ENCODE results near the gene FNDC5.
A peak's percentile ranks its signal among the peaks of the same experiment; 100 is the strongest.

The FNDC5 gene

DNA sequence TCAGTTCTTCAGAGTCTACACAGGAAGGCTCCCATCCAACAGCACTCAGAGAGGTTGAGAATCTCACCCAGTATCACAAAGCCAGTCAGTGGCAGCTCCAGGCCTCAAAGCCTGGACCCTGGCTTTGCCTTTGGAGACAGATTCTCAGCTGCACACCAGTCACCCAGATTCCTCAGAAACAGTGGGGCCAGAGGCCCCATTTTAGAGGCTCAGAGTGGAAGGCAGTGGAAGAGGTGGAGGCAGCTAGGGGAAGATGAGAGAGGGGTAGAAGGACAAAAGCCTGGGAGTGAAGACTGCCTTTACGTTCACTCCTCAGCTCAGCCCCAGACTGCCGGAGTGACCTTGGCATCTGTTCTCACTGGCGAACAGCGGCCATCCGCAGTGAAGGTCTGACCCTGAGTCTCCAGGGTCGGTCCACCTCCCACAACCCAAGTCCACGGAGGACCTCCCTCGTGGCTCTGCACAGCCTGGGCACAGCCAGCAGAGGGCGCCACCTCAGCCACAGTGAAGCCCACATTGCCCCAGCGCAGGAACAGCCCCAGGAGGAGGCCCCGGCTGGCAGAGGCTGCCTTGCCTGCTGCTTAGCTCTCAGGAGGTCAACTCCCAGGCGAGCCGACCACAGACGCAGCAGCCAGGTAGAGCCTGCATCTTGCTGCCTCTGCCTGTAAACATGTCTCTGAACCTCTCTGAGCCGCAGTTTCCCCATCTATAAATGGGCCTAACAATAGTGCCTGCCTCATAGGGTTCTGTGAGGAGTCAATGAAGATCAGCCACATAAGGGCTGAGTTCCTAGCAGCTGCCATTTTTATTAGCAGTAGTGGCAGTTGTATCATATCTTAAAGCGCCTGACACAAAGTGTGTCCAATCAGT, 5.9 kb upstream of the FNDC5 start:
- Histone ChIP-seq H2AFZ (ENCODE audit: insufficient read depth, low read length, poor library complexity) (no peak overlapping the region), H3K4me2 (ENCODE audit: low read length) (no peak overlapping the region), H3K79me2 (ENCODE audit: control insufficient read depth, insufficient read depth, low read length, poor library complexity) (no peaks in the 10 kb centered on the region), H3K9me3 (ENCODE audit: insufficient read depth, low read depth, low read length) (peaks cover 2% of the 10 kb centered on the region), H3K27me3 (ENCODE audit: insufficient read depth, low read length) (peaks cover 6% of the 10 kb centered on the region), H3K14ac (ENCODE audit: low read length) (no peak overlapping the region), H2AK5ac (ENCODE audit: low read length) (no peak overlapping the region), H3K4ac (ENCODE audit: low read depth, low read length) (no peak overlapping the region), H3K36me3 (ENCODE audit: control insufficient read depth in 1 of 2, insufficient read depth in 2 of 2, low read length in 2 of 2) (no peaks in the 10 kb centered on the region), H3K27ac (ENCODE audit: low read depth, low read length) (no peak overlapping the region), H3K18ac (ENCODE audit: low read length) (no peak overlapping the region), H3K9ac (ENCODE audit: low read length) (no peak overlapping the region), H4K12ac (ENCODE audit: low read depth, low read length) (no peak overlapping the region), H3K23ac (ENCODE audit: low read length) (no peak overlapping the region), H3K79me1 (ENCODE audit: low read length) (no peaks in the 10 kb centered on the region), H2BK5ac (ENCODE audit: low read depth, low read length, poor library complexity) (no peak overlapping the region), H2BK120ac (ENCODE audit: insufficient read depth, low read length, poor library complexity) (no peak overlapping the region), H3K4me1 (ENCODE audit: control insufficient read depth in 1 of 2, insufficient read depth in 2 of 2, low read length in 2 of 2) (no peaks in the 10 kb centered on the region), H4K8ac (ENCODE audit: low read depth, low read length) (no peak overlapping the region), H4K91ac (ENCODE audit: low read depth, low read length) (no peak overlapping the region), H3K4me3 (ENCODE audit: low read depth, low read length) (no peak overlapping the region), H2BK12ac (ENCODE audit: low read length) (peak overlapping the region; percentile 51)
- WGBS (ENCODE audit: extremely low coverage, insufficient coverage, insufficient read length), result no CpG with 5 or more reads among the region's 16 CpGs
- peak in 1 of 2 donors; percentile 71 for DNase-seq

DNA sequence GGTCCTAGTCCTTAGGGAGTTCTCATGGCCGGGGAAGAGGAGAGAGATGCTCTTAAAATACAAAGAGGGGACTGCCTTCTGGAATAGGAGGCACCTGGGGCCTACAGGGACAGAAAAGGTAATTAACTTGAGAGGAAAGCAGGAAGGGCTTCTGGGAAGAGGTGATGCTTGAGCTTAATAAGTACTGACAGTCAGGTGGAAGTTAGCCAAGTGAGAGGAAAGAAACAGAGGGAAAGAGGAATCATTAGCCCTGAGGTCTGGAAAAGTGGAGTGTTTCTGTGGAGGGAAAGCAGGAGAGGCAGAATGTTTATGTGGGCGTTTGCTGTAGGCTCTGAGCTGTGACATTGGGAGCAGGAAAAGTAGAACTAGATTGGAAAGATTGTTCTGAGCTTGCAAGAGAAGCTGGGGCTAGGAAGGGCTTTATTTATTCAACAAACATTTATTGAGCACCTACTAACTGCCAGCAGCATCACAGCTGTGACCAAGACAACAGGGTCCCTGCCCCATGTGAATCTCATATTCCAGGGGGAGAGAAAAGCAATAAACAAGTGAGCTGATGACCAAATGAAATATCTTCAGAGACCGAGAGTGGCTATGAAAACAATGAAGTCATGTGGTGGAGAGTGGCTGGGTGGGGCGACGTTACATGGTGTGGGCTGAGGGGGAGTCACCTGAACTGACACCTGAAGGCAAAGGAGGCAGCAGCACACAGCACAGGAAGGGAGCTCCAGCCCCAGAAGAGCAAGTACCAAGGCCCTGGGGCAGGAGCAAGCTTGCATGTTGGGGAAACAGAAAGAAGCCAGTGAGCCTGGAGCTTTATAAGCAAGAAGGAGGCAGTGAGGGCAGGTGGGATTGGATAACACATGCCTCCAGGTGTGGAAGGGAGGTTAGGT, 4.4 kb upstream of the FNDC5 start:
- Histone ChIP-seq H3K36me3 (ENCODE audit: control insufficient read depth in 1 of 2, insufficient read depth in 2 of 2, low read length in 2 of 2) (no peaks in the 10 kb centered on the region), H2BK120ac (ENCODE audit: insufficient read depth, low read length, poor library complexity) (no peak overlapping the region), H3K9me3 (ENCODE audit: insufficient read depth, low read depth, low read length) (peaks cover 2% of the 10 kb centered on the region), H3K27ac (ENCODE audit: low read depth, low read length) (no peak overlapping the region), H4K12ac (ENCODE audit: low read depth, low read length) (no peak overlapping the region), H3K4me3 (ENCODE audit: low read depth, low read length) (no peak overlapping the region), H3K18ac (ENCODE audit: low read length) (no peak overlapping the region), H3K23ac (ENCODE audit: low read length) (no peak overlapping the region), H3K79me2 (ENCODE audit: control insufficient read depth, insufficient read depth, low read length, poor library complexity) (no peaks in the 10 kb centered on the region), H2BK12ac (ENCODE audit: low read length) (no peak overlapping the region), H2BK5ac (ENCODE audit: low read depth, low read length, poor library complexity) (no peak overlapping the region), H3K79me1 (ENCODE audit: low read length) (peaks cover 5% of the 10 kb centered on the region), H4K8ac (ENCODE audit: low read depth, low read length) (no peak overlapping the region), H3K9ac (ENCODE audit: low read length) (peak overlapping the region; percentile 2), H3K14ac (ENCODE audit: low read length) (no peak overlapping the region), H2AK5ac (ENCODE audit: low read length) (no peak overlapping the region), H3K4me2 (ENCODE audit: low read length) (no peak overlapping the region), H3K4me1 (ENCODE audit: control insufficient read depth in 1 of 2, insufficient read depth in 2 of 2, low read length in 2 of 2) (peaks cover 3 to 6% of the 10 kb centered on the region in 2 experiments), H2AFZ (ENCODE audit: insufficient read depth, low read length, poor library complexity) (no peak overlapping the region), H4K91ac (ENCODE audit: low read depth, low read length) (no peak overlapping the region), H3K4ac (ENCODE audit: low read depth, low read length) (no peak overlapping the region), H3K27me3 (ENCODE audit: insufficient read depth, low read length) (peaks cover 17% of the 10 kb centered on the region)
- WGBS (ENCODE audit: extremely low coverage, insufficient coverage, insufficient read length), result no CpG with 5 or more reads among the region's 5 CpGs
- no peak for DNase-seq

DNA sequence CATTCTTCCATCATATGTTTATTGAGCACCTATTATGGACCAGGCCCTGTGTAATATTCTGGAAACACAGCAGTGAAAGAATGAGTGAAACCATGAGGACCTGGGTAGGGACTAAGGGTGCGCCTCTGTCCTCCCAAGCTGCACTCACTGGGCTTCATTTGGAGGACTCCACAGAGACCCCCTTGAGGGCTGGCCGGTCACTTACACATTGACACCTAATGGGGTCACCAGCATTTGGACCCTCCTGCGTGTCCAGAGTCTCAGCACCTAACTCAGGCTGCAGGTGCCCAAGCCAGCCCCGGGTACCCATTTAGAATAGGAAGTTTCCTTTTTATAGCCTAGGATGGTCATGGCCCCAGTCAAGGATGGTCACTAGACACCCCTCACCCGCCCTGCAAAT, 2.8 kb upstream of the FNDC5 start:
- Histone ChIP-seq H3K9me3 (ENCODE audit: insufficient read depth, low read depth, low read length) (peaks cover 2% of the 10 kb centered on the region), H3K27ac (ENCODE audit: low read depth, low read length) (no peak overlapping the region), H2AK5ac (ENCODE audit: low read length) (no peak overlapping the region), H2BK120ac (ENCODE audit: insufficient read depth, low read length, poor library complexity) (no peak overlapping the region), H3K27me3 (ENCODE audit: insufficient read depth, low read length) (peaks cover 21% of the 10 kb centered on the region), H3K4me3 (ENCODE audit: low read depth, low read length) (no peak overlapping the region), H3K18ac (ENCODE audit: low read length) (no peak overlapping the region), H3K4me2 (ENCODE audit: low read length) (no peak overlapping the region), H4K8ac (ENCODE audit: low read depth, low read length) (no peak overlapping the region), H3K14ac (ENCODE audit: low read length) (no peak overlapping the region), H3K9ac (ENCODE audit: low read length) (no peak overlapping the region), H3K79me1 (ENCODE audit: low read length) (peaks cover 5% of the 10 kb centered on the region), H3K79me2 (ENCODE audit: control insufficient read depth, insufficient read depth, low read length, poor library complexity) (no peaks in the 10 kb centered on the region), H3K36me3 (ENCODE audit: control insufficient read depth in 1 of 2, insufficient read depth in 2 of 2, low read length in 2 of 2) (no peaks in the 10 kb centered on the region), H3K4ac (ENCODE audit: low read depth, low read length) (no peak overlapping the region), H2BK12ac (ENCODE audit: low read length) (no peak overlapping the region), H2AFZ (ENCODE audit: insufficient read depth, low read length, poor library complexity) (no peak overlapping the region), H4K12ac (ENCODE audit: low read depth, low read length) (no peak overlapping the region), H3K4me1 (ENCODE audit: control insufficient read depth in 1 of 2, insufficient read depth in 2 of 2, low read length in 2 of 2) (peaks cover 6% of the 10 kb centered on the region in 2 experiments), H4K91ac (ENCODE audit: low read depth, low read length) (no peak overlapping the region), H2BK5ac (ENCODE audit: low read depth, low read length, poor library complexity) (no peak overlapping the region), H3K23ac (ENCODE audit: low read length) (no peak overlapping the region)
- WGBS (ENCODE audit: extremely low coverage, insufficient coverage, insufficient read length), result no CpG with 5 or more reads among the region's 5 CpGs
- DNase-seq, result no peak

DNA sequence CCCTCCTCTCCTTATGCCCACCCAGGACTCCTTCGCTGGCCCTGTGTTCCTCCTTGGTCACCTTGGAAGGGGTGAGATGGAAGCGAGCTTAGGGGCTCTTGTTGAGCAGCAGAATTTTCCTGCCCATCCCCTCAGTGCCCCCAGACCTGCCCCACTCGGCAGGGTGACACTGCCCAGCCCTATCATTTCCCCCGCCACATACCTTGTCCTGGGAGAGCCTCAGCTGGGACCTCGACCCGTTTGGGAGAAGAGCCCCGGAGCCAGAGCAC, 1.4 kb upstream of the FNDC5 start:
- no peak overlapping the region for H3K4ac ChIP-seq (ENCODE audit: low read depth, low read length)
- H3K9me3 ChIP-seq (ENCODE audit: insufficient read depth, low read depth, low read length), result peaks cover 2% of the 10 kb centered on the region
- H2BK12ac ChIP-seq (ENCODE audit: low read length), result no peak overlapping the region
- H3K4me2 ChIP-seq (ENCODE audit: low read length), result no peak overlapping the region
- no peak overlapping the region for H3K4me3 ChIP-seq (ENCODE audit: low read depth, low read length)
- no peak overlapping the region for H3K27ac ChIP-seq (ENCODE audit: low read depth, low read length)
- no peaks in the 10 kb centered on the region for H3K79me2 ChIP-seq (ENCODE audit: control insufficient read depth, insufficient read depth, low read length, poor library complexity)
- no peak overlapping the region for H2AK5ac ChIP-seq (ENCODE audit: low read length)
- no peaks in the 10 kb centered on the region for H3K36me3 ChIP-seq (ENCODE audit: control insufficient read depth in 1 of 2, insufficient read depth in 2 of 2, low read length in 2 of 2)
- DNase-seq, result no peak
- no peak overlapping the region for H3K18ac ChIP-seq (ENCODE audit: low read length)
- no peak overlapping the region for H3K14ac ChIP-seq (ENCODE audit: low read length)
- no CpG with 5 or more reads among the region's 7 CpGs for WGBS (ENCODE audit: extremely low coverage, insufficient coverage, insufficient read length)
- no peak overlapping the region for H4K12ac ChIP-seq (ENCODE audit: low read depth, low read length)
- peaks cover 6% of the 10 kb centered on the region in 2 experiments for H3K4me1 ChIP-seq (ENCODE audit: control insufficient read depth in 1 of 2, insufficient read depth in 2 of 2, low read length in 2 of 2)
- H2AFZ ChIP-seq (ENCODE audit: insufficient read depth, low read length, poor library complexity), result no peak overlapping the region
- no peak overlapping the region for H4K8ac ChIP-seq (ENCODE audit: low read depth, low read length)
- H3K23ac ChIP-seq (ENCODE audit: low read length), result no peak overlapping the region
- H2BK5ac ChIP-seq (ENCODE audit: low read depth, low read length, poor library complexity), result no peak overlapping the region
- no peak overlapping the region for H3K9ac ChIP-seq (ENCODE audit: low read length)
- H2BK120ac ChIP-seq (ENCODE audit: insufficient read depth, low read length, poor library complexity), result no peak overlapping the region
- H3K27me3 ChIP-seq (ENCODE audit: insufficient read depth, low read length), result peaks cover 21% of the 10 kb centered on the region
- peaks cover 5% of the 10 kb centered on the region for H3K79me1 ChIP-seq (ENCODE audit: low read length)
- no peak overlapping the region for H4K91ac ChIP-seq (ENCODE audit: low read depth, low read length)
